Activated naive CD4-positive, alpha-beta T cell treated with Interleukin-2 at 50 U/mL for 16 hours (primary cell): ENCODE measurements around the gene YWHAB.

Source experiments
- DNase-seq: peaks from one replicate; pipeline ENCODE4 v3.0.0-alpha.2; 2020

Gene YWHAB

GRCh38 chr20:44916586-44916985, 31.1 kb downstream of the YWHAB start:
- DNase-seq = no peak

GRCh38 chr20:44917399-44917798, 31.9 kb downstream of the YWHAB start:
- DNase-seq = no peak

- no peak for DNase-seq
Observed at GRCh38 chr20:44918342-44918741, 32.8 kb downstream of the YWHAB start.

GRCh38 chr20:44918761-44919160, 33.3 kb downstream of the YWHAB start:
- DNase-seq = no peak

GRCh38 chr20:44921447-44921846, 35.9 kb downstream of the YWHAB start:
- DNase-seq = no peak

- no peak for DNase-seq
Observed at GRCh38 chr20:44924541-44924940, 39.0 kb downstream of the YWHAB start.

DNA sequence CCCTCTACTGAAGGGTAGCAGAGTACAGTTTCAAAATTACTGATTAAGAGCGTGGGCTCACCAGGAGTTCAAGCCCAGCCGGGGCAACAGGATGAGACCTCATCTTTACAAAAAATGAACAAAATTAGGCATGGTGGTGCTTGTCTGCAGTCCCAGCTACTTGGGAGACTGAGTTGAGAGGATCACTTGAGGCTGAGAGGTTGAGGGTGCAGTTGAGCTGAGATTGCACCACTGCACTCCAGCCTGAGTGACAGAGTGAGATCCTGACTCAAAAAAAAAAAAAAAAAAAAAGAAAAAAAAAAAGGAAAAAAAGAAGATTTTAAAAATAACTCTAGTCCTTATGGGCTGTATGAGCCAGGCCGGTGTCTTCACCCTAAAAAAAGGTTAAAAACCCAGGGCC, 43.1 kb downstream of the YWHAB start:
- no peak for DNase-seq

DNA sequence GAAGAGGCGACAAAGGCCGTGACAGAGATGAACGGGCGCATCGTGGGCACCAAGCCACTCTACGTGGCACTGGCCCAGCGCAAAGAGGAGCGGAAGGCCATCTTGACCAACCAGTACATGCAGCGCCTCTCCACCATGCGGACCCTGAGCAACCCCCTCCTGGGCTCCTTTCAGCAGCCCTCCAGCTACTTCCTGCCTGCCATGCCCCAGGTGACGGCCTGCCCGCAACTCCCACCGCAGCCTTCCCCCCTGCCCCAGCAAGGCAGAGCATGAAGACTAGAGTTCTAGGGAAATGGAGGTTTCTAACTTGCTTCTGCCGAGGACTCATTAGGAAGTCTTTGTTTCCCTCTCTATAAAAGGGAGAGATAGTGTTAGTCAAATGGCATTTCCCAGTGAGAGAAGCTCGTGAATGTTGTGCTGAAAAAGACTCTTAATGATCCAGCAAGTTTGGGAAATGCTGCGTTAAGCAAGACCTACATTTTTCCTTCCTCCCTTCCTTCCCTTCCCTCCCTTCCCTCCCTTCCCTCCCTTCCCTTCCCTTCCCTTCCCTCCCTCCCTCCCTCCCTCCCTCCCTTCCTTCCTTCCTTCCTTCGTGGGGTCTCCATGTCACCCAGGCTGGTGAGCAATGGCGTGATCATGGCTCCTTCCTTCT, 45.1 kb downstream of the YWHAB start:
- DNase-seq = no peak

- no peak for DNase-seq
Observed at GRCh38 chr20:44931911-44932310, 46.4 kb downstream of the YWHAB start.

GRCh38 chr20:44932916-44933315, 47.4 kb downstream of the YWHAB start:
- no peak for DNase-seq

- no peak for DNase-seq
Observed at GRCh38 chr20:44936510-44936909, 51.0 kb downstream of the YWHAB start.

GRCh38 chr20:44938637-44939036, 53.1 kb downstream of the YWHAB start:
- no peak for DNase-seq

GRCh38 chr20:44941120-44941691, 55.7 kb downstream of the YWHAB start:
- DNase-seq = no peak

GRCh38 chr20:44942264-44942973, 56.9 kb downstream of the YWHAB start:
- DNase-seq = no peak

GRCh38 chr20:44943828-44944227, 58.3 kb downstream of the YWHAB start:
- no peak for DNase-seq

- no peak for DNase-seq
Observed at GRCh38 chr20:44945261-44945660, 59.8 kb downstream of the YWHAB start.

DNA sequence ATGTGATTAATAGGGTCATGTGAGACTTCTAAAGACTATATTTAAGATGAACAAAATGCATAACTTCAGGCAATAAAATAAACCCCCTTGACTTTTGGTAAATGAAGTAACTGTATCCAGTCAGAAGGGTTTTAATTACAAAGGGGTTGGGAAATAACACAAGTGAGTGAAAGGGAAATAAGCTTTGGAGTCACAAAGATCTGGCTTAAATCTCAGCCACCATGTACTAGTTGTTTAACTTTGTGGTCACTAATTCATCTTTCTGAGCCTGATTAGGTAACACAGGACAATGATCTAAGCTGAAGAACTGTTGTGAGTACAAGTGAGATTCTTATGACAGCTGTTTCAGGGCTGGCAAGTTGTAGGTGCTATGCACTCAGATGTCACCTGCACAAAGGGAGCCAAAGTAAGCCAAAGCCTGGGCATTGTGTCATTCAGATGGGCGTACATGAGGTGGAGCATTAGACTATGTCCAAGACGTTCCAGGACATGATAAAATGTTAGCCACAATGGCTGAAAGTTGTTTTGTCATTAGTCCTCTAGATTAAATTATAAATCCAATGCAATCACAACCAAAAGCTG, 60.9 kb downstream of the YWHAB start:
- no peak for DNase-seq

- no peak for DNase-seq
Observed at GRCh38 chr20:44948107-44948506, 62.6 kb downstream of the YWHAB start.

GRCh38 chr20:44948513-44948912, 63.0 kb downstream of the YWHAB start:
- DNase-seq = no peak

DNA sequence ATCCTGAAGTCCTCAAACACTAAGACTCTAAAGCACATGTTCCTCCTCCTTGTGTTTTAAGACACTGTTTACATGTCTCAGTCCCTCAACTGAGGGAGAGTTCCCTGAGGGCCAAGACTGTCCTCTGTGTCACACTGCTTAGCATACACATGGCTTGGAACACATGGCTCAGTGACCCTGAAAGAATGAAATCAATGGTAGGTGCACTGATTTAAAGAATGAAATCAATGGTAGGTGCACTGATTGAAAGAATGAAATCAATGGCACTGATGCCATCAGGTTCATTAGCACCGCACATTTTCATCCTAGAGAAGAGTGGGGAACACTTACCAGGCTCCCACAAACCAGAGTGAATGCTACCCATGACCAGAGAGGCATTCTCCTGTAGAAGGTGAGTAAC, 64.9 kb downstream of the YWHAB start:
- DNase-seq = no peak

DNA sequence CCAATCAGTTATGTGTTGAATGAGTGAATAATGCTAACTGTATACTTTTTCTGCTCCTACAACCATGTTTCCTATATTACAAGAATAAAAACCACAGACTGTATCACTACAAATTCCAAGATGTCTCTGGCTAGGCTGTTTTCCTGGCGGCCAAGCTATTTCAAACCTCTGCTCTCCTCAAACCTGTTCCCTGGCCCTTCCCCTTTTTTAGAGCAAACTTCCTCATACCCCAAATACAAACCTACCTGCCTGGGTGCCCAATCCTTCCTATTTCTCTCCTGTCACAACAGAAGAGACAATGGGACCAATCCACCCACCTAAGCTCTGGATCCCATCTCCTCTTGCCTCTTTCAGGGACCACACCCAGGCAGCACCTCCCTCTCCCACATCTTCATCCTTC, 67.2 kb downstream of the YWHAB start:
- no peak for DNase-seq

- DNase-seq = no peak
Observed at GRCh38 chr20:44954211-44954610, 68.7 kb downstream of the YWHAB start.

DNA sequence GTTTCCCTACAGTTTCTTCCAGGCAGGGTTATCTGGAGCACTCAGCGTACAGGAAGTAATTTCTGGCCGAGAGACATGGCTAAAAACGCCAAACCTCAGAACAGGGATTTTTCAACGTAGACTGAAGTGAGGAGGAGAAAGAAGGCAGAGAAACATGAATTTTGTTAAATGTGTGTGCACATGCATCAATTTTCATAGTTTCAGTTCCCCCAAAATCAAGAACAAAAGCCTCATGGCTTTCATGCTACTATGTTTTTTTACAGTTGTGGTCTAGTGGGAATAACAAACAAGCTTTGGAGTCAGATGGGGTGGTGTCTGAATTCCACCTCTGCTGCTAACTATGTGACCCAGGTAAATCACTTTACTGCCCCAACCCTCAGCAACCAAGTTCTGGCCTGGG, 69.8 kb downstream of the YWHAB start:
- no peak for DNase-seq

GRCh38 chr20:44956410-44956809, 70.9 kb downstream of the YWHAB start:
- no peak for DNase-seq
